ENCODE results near the gene ENPP3. TPM values are rescaled to one million over a fixed set of nuclear protein-coding genes. Genes with fewer than 3 reads are reported as not detected.

Gene ENPP3
- total RNA-seq, 2 donors from 2014 or later, result 2.2 to 25.0 TPM

GRCh38 chr6:131729550-131729949, 92.4 kb downstream of the ENPP3 start:
- intact Hi-C loops (cut with DNase I), result no loop called here
- H3K27ac ChIP-seq, result no peak overlapping the region
- H3K9me3 ChIP-seq, result no peaks in the 10 kb centered on the region
- no peak for TF ChIP-seq CTCF (IDR thresholded peaks at IDR 0.05)
- no peak overlapping the region for H3K4me3 ChIP-seq
- 77% methylated on average over 4 of the region's 4 CpGs for WGBS
- H3K4me1 ChIP-seq (replicated peaks), result no peaks in the 10 kb centered on the region
- no peaks in the 10 kb centered on the region for H3K27me3 ChIP-seq (replicated peaks; ENCODE audit: insufficient read depth)
- no peak for DNase-seq (ENCODE audit: low spot score)
- no peaks in the 10 kb centered on the region for H3K36me3 ChIP-seq

- Histone ChIP-seq H3K27ac (no peak overlapping the region), H3K36me3 (no peaks in the 10 kb centered on the region), H3K27me3 (replicated peaks; ENCODE audit: insufficient read depth) (no peaks in the 10 kb centered on the region), H3K4me3 (no peak overlapping the region), H3K4me1 (replicated peaks) (no peaks in the 10 kb centered on the region), H3K9me3 (no peaks in the 10 kb centered on the region)
- 89% methylated on average over 5 of the region's 5 CpGs for WGBS
- no peak for DNase-seq (ENCODE audit: low spot score)
- no peak for TF ChIP-seq CTCF (IDR thresholded peaks at IDR 0.05)
- TF ChIP-seq POLR2AphosphoS5 (IDR thresholded peaks at IDR 0.05), result no peak
- TF ChIP-seq POLR2A (IDR thresholded peaks at IDR 0.05), result no peak
- intact Hi-C loops (cut with DNase I), result no loop called here
Observed at GRCh38 chr6:131730264-131730663, 93.2 kb downstream of the ENPP3 start.

- H3K4me1 ChIP-seq (replicated peaks), result no peaks in the 10 kb centered on the region
- no peaks in the 10 kb centered on the region for H3K36me3 ChIP-seq
- intact Hi-C loops (cut with DNase I), result no loop called here
Observed at GRCh38 chr6:131731224-131731623, 94.1 kb downstream of the ENPP3 start.

GRCh38 chr6:131733376-131734016, 96.4 kb downstream of the ENPP3 start:
- no peak for TF ChIP-seq CTCF (IDR thresholded peaks at IDR 0.05)
- TF ChIP-seq POLR2AphosphoS5 (IDR thresholded peaks at IDR 0.05), result no peak
- TF ChIP-seq POLR2A (IDR thresholded peaks at IDR 0.05), result no peak
- Histone ChIP-seq H3K27ac (no peak overlapping the region), H3K27me3 (replicated peaks; ENCODE audit: insufficient read depth) (no peaks in the 10 kb centered on the region), H3K36me3 (no peaks in the 10 kb centered on the region), H3K4me1 (replicated peaks) (no peaks in the 10 kb centered on the region), H3K4me3 (no peak overlapping the region), H3K9me3 (no peaks in the 10 kb centered on the region)
- no peak for DNase-seq (ENCODE audit: low spot score)
- intact Hi-C loops (cut with DNase I), result no loop called here
- WGBS, result 72% methylated on average over 9 of the region's 9 CpGs

More at GRCh38 chr6:131731224-131731623, 94.1 kb downstream of the ENPP3 start:
- H3K27ac ChIP-seq, result no peak overlapping the region
- H3K9me3 ChIP-seq, result no peaks in the 10 kb centered on the region
- TF ChIP-seq CTCF (IDR thresholded peaks at IDR 0.05), result no peak
- TF ChIP-seq POLR2AphosphoS5 (IDR thresholded peaks at IDR 0.05), result no peak
- no peak for TF ChIP-seq POLR2A (IDR thresholded peaks at IDR 0.05)
- no peak overlapping the region for H3K4me3 ChIP-seq
- no peaks in the 10 kb centered on the region for H3K27me3 ChIP-seq (replicated peaks; ENCODE audit: insufficient read depth)
- DNase-seq (ENCODE audit: low spot score), result no peak

GRCh38 chr6:131736003-131736596, 99.0 kb downstream of the ENPP3 start:
- Histone ChIP-seq H3K27me3 (replicated peaks; ENCODE audit: insufficient read depth) (no peaks in the 10 kb centered on the region), H3K4me1 (replicated peaks) (no peaks in the 10 kb centered on the region), H3K36me3 (no peaks in the 10 kb centered on the region), H3K9me3 (no peaks in the 10 kb centered on the region), H3K27ac (no peak overlapping the region), H3K4me3 (no peak overlapping the region)
- no peak for DNase-seq (ENCODE audit: low spot score)
- 59% methylated on average over 9 of the region's 9 CpGs for WGBS
- TF ChIP-seq CTCF (IDR thresholded peaks at IDR 0.05) (no peak), POLR2AphosphoS5 (IDR thresholded peaks at IDR 0.05) (no peak), POLR2A (IDR thresholded peaks at IDR 0.05) (no peak)
- intact Hi-C loops (cut with DNase I), result no loop called here
